Measurements from ENCODE around the gene TEX261.

The TEX261 gene

GRCh38 chr2:70981421-70981820, 13.3 kb downstream of the TEX261 start:
- DNase-seq = no peak

- no peak for DNase-seq
These were observed 15.0 kb downstream of the TEX261 start for GRCh38 chr2:70979626-70980025.

- no peak for DNase-seq
These were observed 15.5 kb downstream of the TEX261 start for GRCh38 chr2:70979180-70979488.

- peak; percentile 38 for DNase-seq
These were observed 16.1 kb downstream of the TEX261 start, which contains the start of gene ANKRD53 for GRCh38 chr2:70978341-70979179. TSS of gene ANKRD53 (plus strand) at chr2:70978630. CDS start at chr2:70978646, 16 bp downstream.

- DNase-seq = peak; percentile 46
These were observed 17.0 kb downstream of the TEX261 start for GRCh38 chr2:70977605-70978205.

GRCh38 chr2:70975237-70975636, 19.4 kb downstream of the TEX261 start:
- DNase-seq = no peak

GRCh38 chr2:70974592-70974991, 20.1 kb downstream of the TEX261 start:
- DNase-seq = no peak

GRCh38 chr2:70967189-70967588, 27.5 kb downstream of the TEX261 start:
- no peak for DNase-seq

- DNase-seq = no peak
These were observed 28.0 kb downstream of the TEX261 start for GRCh38 chr2:70966681-70967080.

- no peak for DNase-seq
These were observed 29.2 kb downstream of the TEX261 start for GRCh38 chr2:70965506-70965905.

GRCh38 chr2:70964596-70965386, 29.9 kb downstream of the TEX261 start:
- DNase-seq = peak; percentile 54

- DNase-seq = no peak
These were observed 30.5 kb downstream of the TEX261 start for GRCh38 chr2:70964133-70964532.

GRCh38 chr2:70962885-70963878, 31.5 kb downstream of the TEX261 start:
- DNase-seq = no peak

GRCh38 chr2:70962211-70962884, 32.3 kb downstream of the TEX261 start:
- DNase-seq = no peak

- DNase-seq = no peak
These were observed 33.1 kb downstream of the TEX261 start for GRCh38 chr2:70961648-70961994.

- DNase-seq = no peak
These were observed 33.6 kb downstream of the TEX261 start for GRCh38 chr2:70960833-70961647.

GRCh38 chr2:70959851-70960832, 34.5 kb downstream of the TEX261 start:
- DNase-seq = no peak

- DNase-seq = no peak
These were observed 35.4 kb downstream of the TEX261 start for GRCh38 chr2:70959271-70959761.

- no peak for DNase-seq
These were observed 35.9 kb downstream of the TEX261 start for GRCh38 chr2:70958759-70959158.

GRCh38 chr2:70957798-70958197, 36.9 kb downstream of the TEX261 start:
- no peak for DNase-seq
